IMR-90 (cell line): ENCODE results near the gene ZDHHC19. TPM values are rescaled to one million over a fixed set of nuclear protein-coding genes. Genes with fewer than 3 reads are reported as not detected.

ENCODE experiments used
- ATAC-seq: fragments of 200-7000 bp; cut with Tn5 transposase; 2 replicates; pipeline ENCODE4 v1.9.1; 2020; ENCODE audit warnings: low read depth, mild to moderate bottlenecking, moderate library complexity
- BruUV-seq: library from RNA; stranded (reverse); fragments of 400-500 nt; replicated peaks from 2 replicates; lab custom pipeline; 2021; lab: Mats Ljungman, UMichigan
- CTCF ChIA-PET: fragments of 300-600 bp; formaldehyde crosslinking; extraction: SDS; loops from one replicate; lab custom pipeline; 2021; ENCODE audit warnings: antibody characterized with exemption; lab: Yijun Ruan, JAX
- POLR2A ChIA-PET: fragments of 300-600 bp; sonication (Branson Sonifier 250); formaldehyde crosslinking; loops from one replicate; lab custom pipeline; 2022; ENCODE audit warnings: antibody characterized with exemption; ENCODE audit not compliant: unreplicated experiment; lab: Charles Lee
- DNase-seq: peaks from one replicate; pipeline ENCODE4 v3.0.0; 2013
- H2AFZ ChIP-seq: replicated peaks from 2 replicates; pipeline ENCODE3; 2013; ENCODE audit warnings: low read length, mild to moderate bottlenecking; ENCODE audit not compliant: poor library complexity
- H2AK5ac ChIP-seq: 2 replicates; pipeline ENCODE4 v1.6.1; 2013; ENCODE audit warnings: low read depth, low read length, inconsistent platforms
- H2AK9ac ChIP-seq: replicated peaks from 2 replicates; pipeline ENCODE3; 2013; ENCODE audit warnings: mild to moderate bottlenecking, low read depth, low read length, moderate library complexity; ENCODE audit not compliant: poor library complexity
- H2BK120ac ChIP-seq: 2 replicates; pipeline ENCODE4 v1.6.1; 2013; ENCODE audit warnings: low read depth, low read length, inconsistent platforms
- H2BK15ac ChIP-seq: 3 replicates; pipeline ENCODE4 v1.6.1; 2013; ENCODE audit warnings: low read depth, low read length, inconsistent platforms
- H2BK20ac ChIP-seq: 2 replicates; pipeline ENCODE4 v1.6.1; 2013; ENCODE audit warnings: low read depth, mild to moderate bottlenecking, inconsistent platforms, low read length, moderate library complexity
- H2BK5ac ChIP-seq: 2 replicates; pipeline ENCODE4 v1.6.1; 2013; ENCODE audit warnings: mild to moderate bottlenecking, low read depth, low read length, inconsistent platforms; ENCODE audit not compliant: poor library complexity, severe bottlenecking
- H3K14ac ChIP-seq: replicated peaks from 2 replicates; pipeline ENCODE4 v1.6.1; 2013; ENCODE audit warnings: low read depth, low read length, inconsistent platforms
- H3K18ac ChIP-seq: 2 replicates; pipeline ENCODE4 v1.6.1; 2013; ENCODE audit warnings: low read depth, low read length, control low read depth
- H3K23ac ChIP-seq: 2 replicates; pipeline ENCODE4 v1.6.1; 2013; ENCODE audit warnings: low read depth, low read length, inconsistent platforms
- H3K27ac ChIP-seq: 2 replicates; pipeline ENCODE4 v1.5.1; 2013; ENCODE audit warnings: mild to moderate bottlenecking, control low read depth, low read length; ENCODE audit not compliant: insufficient read depth
- H3K27me3 ChIP-seq: 2 replicates; pipeline ENCODE4 v1.6.1; 2013; ENCODE audit warnings: low read length; ENCODE audit not compliant: control insufficient read depth, insufficient read depth
- H3K36me3 ChIP-seq: 2 replicates; pipeline ENCODE4 v1.6.1; 2013; ENCODE audit warnings: low read length, mixed read lengths; ENCODE audit not compliant: control insufficient read depth, insufficient read depth
- H3K4ac ChIP-seq: 2 replicates; pipeline ENCODE4 v1.6.1; 2013; ENCODE audit warnings: low read depth, low read length, inconsistent platforms
- H3K4me1 ChIP-seq: 2 replicates; pipeline ENCODE4 v1.6.1; 2013; ENCODE audit warnings: low read length, mixed read lengths; ENCODE audit not compliant: control insufficient read depth, insufficient read depth
- H3K4me2 ChIP-seq: 2 replicates; pipeline ENCODE4 v1.6.1; 2013; ENCODE audit warnings: low read depth, mild to moderate bottlenecking, control low read depth, low read length, moderate library complexity
- H3K4me3 ChIP-seq: 2 replicates; pipeline ENCODE4 v1.5.1; 2013; ENCODE audit warnings: low read depth, mild to moderate bottlenecking, control low read depth, low read length, moderate library complexity; ENCODE audit not compliant: insufficient read depth
- H3K56ac ChIP-seq: 2 replicates; pipeline ENCODE4 v1.6.1; 2013; ENCODE audit warnings: low read length, inconsistent platforms; ENCODE audit not compliant: insufficient read depth; ENCODE audit errors: extremely low read depth
- H3K79me1 ChIP-seq, 2 experiments: 2 replicates each; pipeline ENCODE4 v1.6.1; 2013; ENCODE audit warnings: low read length in 2 of 2, inconsistent platforms in 1 of 2, low read depth in 1 of 2
- H3K9ac ChIP-seq: 2 replicates; pipeline ENCODE4 v1.6.1; 2013; ENCODE audit warnings: low read depth, low read length, control low read depth
- H3K9me1 ChIP-seq: 2 replicates; pipeline ENCODE4 v1.6.1; 2013; ENCODE audit warnings: low read length, inconsistent platforms; ENCODE audit not compliant: insufficient read depth
- H3K9me3 ChIP-seq: 2 replicates; pipeline ENCODE4 v1.6.1; 2013; ENCODE audit warnings: low read length; ENCODE audit not compliant: control insufficient read depth, insufficient read depth
- H4K20me1 ChIP-seq: 2 replicates; pipeline ENCODE4 v1.6.1; 2013; ENCODE audit warnings: low read length, inconsistent platforms; ENCODE audit not compliant: insufficient read depth
- H4K5ac ChIP-seq: 2 replicates; pipeline ENCODE4 v1.6.1; 2013; ENCODE audit warnings: mild to moderate bottlenecking, low read depth, low read length, control low read depth
- H4K8ac ChIP-seq, 2 experiments: 2 replicates each; pipeline ENCODE4 v1.6.1; 2013; ENCODE audit warnings: low read depth in 2 of 2, low read length in 2 of 2, control low read depth in 1 of 2, inconsistent platforms in 1 of 2
- H4K91ac ChIP-seq: 2 replicates; pipeline ENCODE4 v1.6.1; 2013; ENCODE audit warnings: low read depth, low read length, inconsistent platforms; ENCODE audit not compliant: insufficient read depth
- BHLHE40 ChIP-seq: fragments of 150-350 bp; IDR thresholded peaks from 2 replicates; pipeline ENCODE4 v1.6.1; 2016; ENCODE audit warnings: mild to moderate bottlenecking, low read depth, low read length
- MAFK ChIP-seq: IDR thresholded peaks from 2 replicates; pipeline ENCODE4 v1.6.1; 2012; ENCODE audit warnings: low read depth, low read length, improper control_type of control experiment
- MAZ ChIP-seq: IDR thresholded peaks from 2 replicates; pipeline ENCODE4 v1.6.1; 2012; ENCODE audit warnings: low read depth, mild to moderate bottlenecking, low read length, improper control_type of control experiment, moderate library complexity, borderline replicate concordance
- NFE2L2 ChIP-seq: fragments of 150-350 bp; IDR thresholded peaks from 2 replicates; pipeline ENCODE4 v1.6.1; 2016; ENCODE audit warnings: low read depth, mild to moderate bottlenecking, low read length
- RFX5 ChIP-seq: IDR thresholded peaks from 2 replicates; pipeline ENCODE4 v1.8.0; 2012; ENCODE audit warnings: low read depth, mild to moderate bottlenecking, low read length, moderate library complexity
- SMC3 ChIP-seq: fragments of 150-350 bp; IDR thresholded peaks from 2 replicates; pipeline ENCODE4 v1.6.1; 2016; ENCODE audit warnings: low read depth, mild to moderate bottlenecking, antibody characterized with exemption, low read length, moderate library complexity
- WGBS, 2 experiments: methylation state at CpG; one replicate each; pipeline versions ENCODE4 v1.1.5 to v1.1.7; 2013; ENCODE audit warnings: missing lambda C conversion rate in 2 of 2; ENCODE audit not compliant: insufficient read length in 1 of 2; ENCODE audit errors: extremely low coverage in 2 of 2; 5-methylcytosine and 5-hydroxymethylcytosine counted together
- dilution Hi-C: fragments of 300-500 bp; cut with HindIII; formaldehyde crosslinking; loops from one replicate; pipeline ENCODE4 v1.14.3; 2018; ENCODE audit warnings: low sequenced_read_pairs; ENCODE audit not compliant: unreplicated experiment
- in situ Hi-C: fragments of 300-500 bp; cut with MboI; formaldehyde crosslinking; loops from 3 replicates; pipeline ENCODE4 v1.14.3; 2019; ENCODE audit warnings: low sequenced_read_pairs, inconsistent platforms, mixed read lengths
- intact Hi-C: fragments of 100-400 bp; cut with micrococcal nuclease; formaldehyde crosslinking; loops from 2 replicates; pipeline ENCODE4 v1.10.0; 2022
- polyA plus RNA-seq, 3 experiments: library from polyadenylated mRNA; depleted of rRNA; stranded (reverse); fragments of >200 nt; gene quantifications; 2 replicates each; pipeline ENCODE4 v1.2.3, GENCODE V29; 2012; ENCODE audit warnings: low replicate concordance in 1 of 3
- total RNA-seq: library from RNA; depleted of rRNA; stranded (reverse); fragments of >200 nt; gene quantifications from 2 replicates; pipeline ENCODE4 v1.2.3, GENCODE V29; 2012
- TF ChIP-seq, protein P1 (sequence below): fragments of 150-350 bp; IDR thresholded peaks from 2 replicates; pipeline ENCODE4 v1.6.1; 2017; ENCODE audit warnings: mild to moderate bottlenecking, antibody characterized with exemption, low read length, low read depth
- TF ChIP-seq, protein P2 (sequence below): fragments of 150-350 bp; IDR thresholded peaks from 2 replicates; pipeline ENCODE4 v1.6.1; 2016; ENCODE audit warnings: low read depth, mild to moderate bottlenecking, low read length, moderate library complexity, borderline replicate concordance

ZDHHC19 gene
- total and polyA plus RNA-seq, 2 of the 4 experiments (the other 2 are of a cell fraction): 0.09 TPM; not detected in 1

DNA sequence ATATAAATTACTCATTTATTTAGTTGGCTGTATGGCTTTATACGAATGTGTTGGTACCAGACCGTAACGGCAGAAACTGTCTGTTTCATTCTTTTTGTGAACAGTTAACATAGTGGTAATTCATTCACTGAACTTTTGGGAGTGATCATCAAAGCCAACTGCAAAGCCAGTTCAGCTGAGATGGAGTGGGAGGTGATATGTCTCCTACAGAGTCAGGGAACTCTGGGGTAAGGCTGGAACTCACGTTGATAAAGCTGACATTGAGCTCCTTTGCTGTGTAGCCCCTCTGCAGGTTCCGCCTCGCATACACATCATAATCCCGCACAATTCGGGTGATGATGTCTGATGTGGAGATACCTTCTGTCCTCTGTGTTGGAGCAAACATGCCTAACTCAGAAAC lies 30.5 kb upstream of the ZDHHC19 start:
- ATAC-seq: no peak
- WGBS, 2 experiments: 100% methylated on average over 2 of the region's 8 CpGs; no CpG with 5 or more reads in 1 of the 2 experiments
- peaks cover 39% of the 10 kb centered on the region for H3K36me3 ChIP-seq
- no peak overlapping the region for H2BK20ac ChIP-seq
- no peak overlapping the region for H3K4me3 ChIP-seq
- H4K91ac ChIP-seq: no peak overlapping the region
- H3K27ac ChIP-seq: no peak overlapping the region
- CTCF ChIA-PET: interaction anchor here (0.5 kb wide), 1 partner anchor 169 kb away, joined by 3 read pairs; no protein-coding TSS in a partner anchor
- TF ChIP-seq BHLHE40: no peak
- TF ChIP-seq, protein P1, sequence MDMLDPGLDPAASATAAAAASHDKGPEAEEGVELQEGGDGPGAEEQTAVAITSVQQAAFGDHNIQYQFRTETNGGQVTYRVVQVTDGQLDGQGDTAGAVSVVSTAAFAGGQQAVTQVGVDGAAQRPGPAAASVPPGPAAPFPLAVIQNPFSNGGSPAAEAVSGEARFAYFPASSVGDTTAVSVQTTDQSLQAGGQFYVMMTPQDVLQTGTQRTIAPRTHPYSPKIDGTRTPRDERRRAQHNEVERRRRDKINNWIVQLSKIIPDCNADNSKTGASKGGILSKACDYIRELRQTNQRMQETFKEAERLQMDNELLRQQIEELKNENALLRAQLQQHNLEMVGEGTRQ: no peak
- TF ChIP-seq, protein P2, sequence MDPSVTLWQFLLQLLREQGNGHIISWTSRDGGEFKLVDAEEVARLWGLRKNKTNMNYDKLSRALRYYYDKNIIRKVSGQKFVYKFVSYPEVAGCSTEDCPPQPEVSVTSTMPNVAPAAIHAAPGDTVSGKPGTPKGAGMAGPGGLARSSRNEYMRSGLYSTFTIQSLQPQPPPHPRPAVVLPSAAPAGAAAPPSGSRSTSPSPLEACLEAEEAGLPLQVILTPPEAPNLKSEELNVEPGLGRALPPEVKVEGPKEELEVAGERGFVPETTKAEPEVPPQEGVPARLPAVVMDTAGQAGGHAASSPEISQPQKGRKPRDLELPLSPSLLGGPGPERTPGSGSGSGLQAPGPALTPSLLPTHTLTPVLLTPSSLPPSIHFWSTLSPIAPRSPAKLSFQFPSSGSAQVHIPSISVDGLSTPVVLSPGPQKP: no peak
- no peak for TF ChIP-seq RFX5
- TF ChIP-seq NFE2L2: no peak
- TF ChIP-seq MAZ: no peak
- TF ChIP-seq MAFK: no peak
- no peak for TF ChIP-seq SMC3
- no peak overlapping the region for H2AFZ ChIP-seq
- no peak overlapping the region for H3K4ac ChIP-seq
- peaks cover 5 to 20% of the 10 kb centered on the region in 2 experiments; a peak in 3 of 4 replicates for H3K79me1 ChIP-seq
- intact Hi-C loops: no loop called here
- H3K23ac ChIP-seq: no peak overlapping the region
- H3K4me2 ChIP-seq: no peak overlapping the region
- no peak overlapping the region for H2BK15ac ChIP-seq
- no peak overlapping the region for H2BK120ac ChIP-seq
- no peaks in the 10 kb centered on the region for H3K27me3 ChIP-seq
- in situ Hi-C loops: no loop called here
- dilution Hi-C loops: no loop called here
- H3K18ac ChIP-seq: no peak overlapping the region
- no peak overlapping the region for H2AK9ac ChIP-seq
- H3K9me3 ChIP-seq: no peaks in the 10 kb centered on the region
- no peak overlapping the region for H2AK5ac ChIP-seq
- BruUV-seq: no TSS peak
- no peaks in the 10 kb centered on the region for H3K9me1 ChIP-seq
- POLR2A ChIA-PET: no interaction called here
- H3K14ac ChIP-seq: no peak overlapping the region
- H3K4me1 ChIP-seq: peaks cover 4% of the 10 kb centered on the region; the same call in 1 of the 2 replicates
- no peak overlapping the region for H2BK5ac ChIP-seq
- no peak overlapping the region for H3K56ac ChIP-seq
- no peak for DNase-seq
- H4K8ac ChIP-seq: no peak overlapping the region
- no peak overlapping the region for H3K9ac ChIP-seq
- H4K5ac ChIP-seq: no peak overlapping the region
- no peaks in the 10 kb centered on the region for H4K20me1 ChIP-seq
